ENCODE measurements around the gene EXOC3L4. TPM values are rescaled to one million over a fixed set of nuclear protein-coding genes. Genes with fewer than 3 reads are reported as not detected.

The EXOC3L4 gene
- polyA plus RNA-seq, 1 donor from 2014 or later, result not detected

- peaks cover 15% of the 10 kb centered on the region for H3K27me3 ChIP-seq (ENCODE audit: insufficient read depth, low read depth, low read length)
- no peaks in the 10 kb centered on the region for H3F3A ChIP-seq (ENCODE audit: insufficient read depth, low read length, poor library complexity, severe bottlenecking)
- no peak overlapping the region for H3K27ac ChIP-seq (ENCODE audit: low read length)
- H3K9me3 ChIP-seq (ENCODE audit: low read length), result no peaks in the 10 kb centered on the region
- no peak overlapping the region for H3K4me2 ChIP-seq (ENCODE audit: low read length)
- H2AFZ ChIP-seq (ENCODE audit: low read depth, low read length), result no peak overlapping the region
- no peaks in the 10 kb centered on the region for H3K9me2 ChIP-seq (ENCODE audit: insufficient read depth, low read length)
- H3K79me2 ChIP-seq (replicated peaks; ENCODE audit: insufficient read depth, low read length), result no peaks in the 10 kb centered on the region
- H4K20me1 ChIP-seq (ENCODE audit: insufficient read depth), result no peaks in the 10 kb centered on the region
- no peaks in the 10 kb centered on the region for H3K36me3 ChIP-seq (ENCODE audit: insufficient read depth, low read length)
- no peak overlapping the region for H3K4me3 ChIP-seq (ENCODE audit: low read length)
- no peak overlapping the region for H3K9ac ChIP-seq (ENCODE audit: low read length)
- TF ChIP-seq SMC3 (conservative IDR thresholded peaks at IDR 0.05; ENCODE audit: poor library complexity), result no peak
- TF ChIP-seq POLR2AphosphoS5 (IDR thresholded peaks at IDR 0.05), result no peak
These were observed 30.9 kb downstream of the EXOC3L4 start for GRCh38 chr14:103125098-103126070.

GRCh38 chr14:103126088-103126872 is 31.8 kb downstream of the EXOC3L4 start:
- no peak overlapping the region for H2AFZ ChIP-seq (ENCODE audit: low read depth, low read length)
- H3K36me3 ChIP-seq (ENCODE audit: insufficient read depth, low read length), result no peaks in the 10 kb centered on the region
- TF ChIP-seq POLR2AphosphoS5 (IDR thresholded peaks at IDR 0.05), result no peak
- no peak for TF ChIP-seq REST (IDR thresholded peaks at IDR 0.05; ENCODE audit: borderline replicate concordance)
- no peak for TF ChIP-seq EP300 (conservative IDR thresholded peaks at IDR 0.05; ENCODE audit: poor library complexity, severe bottlenecking)
- TF ChIP-seq CTCF (IDR thresholded peaks at IDR 0.05; ENCODE audit: poor library complexity, severe bottlenecking), result no peak
- TF ChIP-seq EZH2 (IDR thresholded peaks at IDR 0.05; ENCODE audit: borderline replicate concordance, insufficient read depth, low read length, poor library complexity, severe bottlenecking), result no peak
- no peak for TF ChIP-seq MXI1 (conservative IDR thresholded peaks at IDR 0.05; ENCODE audit: poor library complexity, severe bottlenecking)
- TF ChIP-seq RAD21 (conservative IDR thresholded peaks at IDR 0.05), result no peak
- TF ChIP-seq TAF1 (IDR thresholded peaks at IDR 0.05; ENCODE audit: low read depth), result no peak
- no peak for TF ChIP-seq SMC3 (conservative IDR thresholded peaks at IDR 0.05; ENCODE audit: poor library complexity)

More at GRCh38 chr14:103126088-103126872, 31.8 kb downstream of the EXOC3L4 start:
- Histone ChIP-seq H3K27me3 (ENCODE audit: insufficient read depth, low read depth, low read length) (peaks cover 15% of the 10 kb centered on the region), H3K9me2 (ENCODE audit: insufficient read depth, low read length) (no peaks in the 10 kb centered on the region), H3K27ac (ENCODE audit: low read length) (no peak overlapping the region), H3K9me3 (ENCODE audit: low read length) (no peaks in the 10 kb centered on the region), H3K4me2 (ENCODE audit: low read length) (no peak overlapping the region), H4K20me1 (ENCODE audit: insufficient read depth) (no peaks in the 10 kb centered on the region), H3F3A (ENCODE audit: insufficient read depth, low read length, poor library complexity, severe bottlenecking) (no peaks in the 10 kb centered on the region), H3K79me2 (replicated peaks; ENCODE audit: insufficient read depth, low read length) (no peaks in the 10 kb centered on the region), H3K4me3 (ENCODE audit: low read length) (peak overlapping the region; percentile 55), H3K9ac (ENCODE audit: low read length) (peak overlapping the region; percentile 41)

Data from neural cell (in vitro differentiated cells).